ENCODE measurements around the gene FBLN2.

- TF ChIP-seq POLR2A (IDR thresholded peaks at IDR 0.05) = no peak
- TF ChIP-seq CTCF (IDR thresholded peaks at IDR 0.05) = no peak
Observed at GRCh38 chr3:13654330-13655060, 105.6 kb downstream of the FBLN2 start.
